HG03064 (cell line): Measurements from ENCODE around the gene CXorf58.
"Not testable (repeated sequence)": the region's sequence is repeated elsewhere in the genome, so short reads cannot be mapped to it uniquely, and the experiment has no call there.

Experiments used
- ATAC-seq: cut with Tn5 transposase; IDR thresholded peaks from one replicate; pipeline ENCODE4 v1.9.1; 2021; ENCODE audit warnings: low read depth; ENCODE audit not compliant: unreplicated experiment

Gene CXorf58

DNA sequence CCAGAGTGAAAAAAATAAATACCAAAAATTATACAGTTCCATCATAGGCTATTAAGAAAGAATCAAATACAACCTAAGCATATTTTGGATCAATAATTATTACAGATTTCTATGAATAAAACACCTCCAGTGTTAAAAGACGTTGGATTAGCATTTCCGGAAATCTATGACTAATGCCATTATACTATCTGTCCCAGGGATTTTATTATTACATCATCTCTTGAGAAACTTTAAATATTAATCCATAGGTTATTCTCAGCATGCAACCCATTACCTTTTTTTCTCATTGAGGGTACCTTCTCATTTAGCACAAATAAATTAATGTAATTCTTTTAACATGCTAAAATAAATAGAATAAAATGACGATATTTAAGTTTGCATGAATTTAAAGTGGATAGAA lies 44.6 kb downstream of the CXorf58 start:
- ATAC-seq = no peak

- ATAC-seq = peak; percentile 92
Measured at GRCh38 chrX:23952984-23953907, 45.4 kb downstream of the CXorf58 start.

DNA sequence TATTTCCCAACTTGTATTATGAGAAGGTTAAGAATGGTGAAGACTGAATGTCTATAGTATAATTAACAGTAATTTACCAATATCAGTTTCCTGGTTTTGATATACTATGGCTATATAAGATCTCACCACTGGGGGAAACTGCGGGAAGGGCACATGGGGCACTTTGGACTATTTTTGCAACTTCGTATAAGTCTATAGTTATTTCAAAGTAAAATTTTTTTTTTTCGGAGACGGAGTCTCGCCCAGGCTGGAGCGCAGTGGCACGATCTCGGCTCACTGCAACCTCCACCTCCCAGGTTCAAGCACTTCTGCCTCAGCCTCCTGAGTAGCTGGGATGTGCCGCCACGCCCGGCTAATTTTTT lies 46.1 kb downstream of the CXorf58 start:
- no peak for ATAC-seq

GRCh38 chrX:23954396-23954795 lies 46.6 kb downstream of the CXorf58 start:
- ATAC-seq = no peak

DNA sequence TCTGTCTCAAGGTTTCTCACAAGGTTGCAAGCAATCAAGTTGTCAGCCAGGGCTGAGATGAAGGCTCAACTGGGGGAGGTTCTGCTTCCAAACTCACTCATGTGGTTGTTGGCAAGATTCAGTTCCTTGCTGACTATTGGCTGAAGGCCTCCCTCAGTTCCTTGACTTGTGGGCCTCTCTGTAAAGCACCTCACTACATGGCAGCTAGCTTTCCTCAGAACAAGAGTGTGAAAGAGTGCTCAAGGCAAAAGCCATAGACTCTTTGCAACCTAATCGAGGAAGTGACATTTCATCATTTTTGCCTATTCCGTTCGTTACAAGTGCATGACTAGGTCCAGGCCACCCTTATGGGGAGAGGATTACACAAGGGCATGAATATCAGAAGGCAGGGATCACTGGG lies 52.0 kb downstream of the CXorf58 start:
- no peak for ATAC-seq

- no peak for ATAC-seq
Measured at GRCh38 chrX:23964191-23964590, 56.4 kb downstream of the CXorf58 start.

- not testable (repeated sequence) for ATAC-seq
Measured at GRCh38 chrX:23965630-23966029, 57.8 kb downstream of the CXorf58 start.

- no peak for ATAC-seq
Measured at GRCh38 chrX:23978491-23978890, 70.7 kb downstream of the CXorf58 start.

GRCh38 chrX:23980011-23980441 lies 72.2 kb downstream of the CXorf58 start:
- no peak for ATAC-seq

GRCh38 chrX:23981222-23981621 lies 73.4 kb downstream of the CXorf58 start:
- ATAC-seq = no peak

DNA sequence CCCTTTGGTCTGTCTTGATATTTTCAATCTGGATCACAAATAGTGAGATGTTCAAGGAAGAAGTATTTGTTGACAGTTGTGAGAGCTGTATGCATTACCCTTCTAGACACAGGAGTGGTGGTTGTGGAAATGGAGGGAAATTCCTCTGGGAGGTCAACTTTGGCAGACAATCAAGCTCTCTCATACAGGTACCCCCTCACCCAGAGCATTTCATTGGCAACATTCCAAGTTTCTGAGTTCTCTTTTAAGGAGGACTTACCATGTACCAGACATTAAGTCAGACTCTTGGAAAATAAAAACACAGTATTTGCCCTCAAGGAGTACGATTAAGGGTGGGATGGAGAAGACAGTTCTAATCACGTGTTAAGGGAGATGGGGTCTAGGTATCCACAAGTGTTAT lies 73.9 kb downstream of the CXorf58 start:
- no peak for ATAC-seq

- no peak for ATAC-seq
Measured at GRCh38 chrX:23982891-23983290, 75.1 kb downstream of the CXorf58 start.
